ENCODE results near the gene CASP10.

CASP10 gene

GRCh38 chr2:201197781-201198180 is 14.8 kb downstream of the CASP10 start:
- H3K4me3 ChIP-seq (ENCODE audit: low read depth, low read length), result no peak overlapping the region
- no peaks in the 10 kb centered on the region for H3K79me2 ChIP-seq
- H3K4me1 ChIP-seq, result no peaks in the 10 kb centered on the region
- no peak overlapping the region for H3K4me2 ChIP-seq (ENCODE audit: low read length)
- no peak for TF ChIP-seq CTCF (IDR thresholded peaks at IDR 0.05)
- H3K36me3 ChIP-seq (ENCODE audit: control insufficient read depth, insufficient read depth, low read length), result no peaks in the 10 kb centered on the region
- no peaks in the 10 kb centered on the region for H3K27me3 ChIP-seq (ENCODE audit: control insufficient read depth, insufficient read depth, low read length)
- no peak overlapping the region for H3K9ac ChIP-seq
- H3K27ac ChIP-seq, result no peak overlapping the region
- no peaks in the 10 kb centered on the region for H3K9me3 ChIP-seq (ENCODE audit: control insufficient read depth, low read length)
- no peak overlapping the region for H2AFZ ChIP-seq

GRCh38 chr2:201199847-201200246 is 16.9 kb downstream of the CASP10 start:
- Histone ChIP-seq H3K79me2 (no peaks in the 10 kb centered on the region), H3K4me3 (ENCODE audit: low read depth, low read length) (no peak overlapping the region), H3K4me2 (ENCODE audit: low read length) (no peak overlapping the region), H2AFZ (no peak overlapping the region), H3K9me3 (ENCODE audit: control insufficient read depth, low read length) (no peaks in the 10 kb centered on the region), H3K4me1 (no peaks in the 10 kb centered on the region), H3K9ac (no peak overlapping the region), H3K27ac (no peak overlapping the region), H3K27me3 (ENCODE audit: control insufficient read depth, insufficient read depth, low read length) (no peaks in the 10 kb centered on the region), H3K36me3 (ENCODE audit: control insufficient read depth, insufficient read depth, low read length) (no peaks in the 10 kb centered on the region)
- TF ChIP-seq CTCF (IDR thresholded peaks at IDR 0.05), result no peak

GRCh38 chr2:201200345-201200744 is 17.4 kb downstream of the CASP10 start:
- Histone ChIP-seq H3K27ac (no peak overlapping the region), H3K79me2 (no peaks in the 10 kb centered on the region), H3K9me3 (ENCODE audit: control insufficient read depth, low read length) (no peaks in the 10 kb centered on the region), H2AFZ (no peak overlapping the region), H3K27me3 (ENCODE audit: control insufficient read depth, insufficient read depth, low read length) (no peaks in the 10 kb centered on the region), H3K9ac (no peak overlapping the region), H3K4me3 (ENCODE audit: low read depth, low read length) (no peak overlapping the region), H3K36me3 (ENCODE audit: control insufficient read depth, insufficient read depth, low read length) (no peaks in the 10 kb centered on the region), H3K4me1 (no peaks in the 10 kb centered on the region), H3K4me2 (ENCODE audit: low read length) (no peak overlapping the region)
- no peak for TF ChIP-seq CTCF (IDR thresholded peaks at IDR 0.05)

- H3K9ac ChIP-seq, result no peak overlapping the region
- no peak overlapping the region for H2AFZ ChIP-seq
- H3K27me3 ChIP-seq (ENCODE audit: control insufficient read depth, insufficient read depth, low read length), result no peaks in the 10 kb centered on the region
- H3K4me3 ChIP-seq (ENCODE audit: low read depth, low read length), result no peak overlapping the region
- no peaks in the 10 kb centered on the region for H3K79me2 ChIP-seq
- no peak for TF ChIP-seq CTCF (IDR thresholded peaks at IDR 0.05)
- no peaks in the 10 kb centered on the region for H3K4me1 ChIP-seq
- H3K27ac ChIP-seq, result no peak overlapping the region
- H3K9me3 ChIP-seq (ENCODE audit: control insufficient read depth, low read length), result no peaks in the 10 kb centered on the region
- no peaks in the 10 kb centered on the region for H3K36me3 ChIP-seq (ENCODE audit: control insufficient read depth, insufficient read depth, low read length)
- H3K4me2 ChIP-seq (ENCODE audit: low read length), result no peak overlapping the region
Observed at GRCh38 chr2:201201371-201201770, 18.4 kb downstream of the CASP10 start.

- H3K4me1 ChIP-seq, result no peaks in the 10 kb centered on the region
- H3K4me2 ChIP-seq (ENCODE audit: low read length), result no peak overlapping the region
- no peaks in the 10 kb centered on the region for H3K79me2 ChIP-seq
- no peak for TF ChIP-seq CTCF (IDR thresholded peaks at IDR 0.05)
- no peak overlapping the region for H2AFZ ChIP-seq
- no peaks in the 10 kb centered on the region for H3K27me3 ChIP-seq (ENCODE audit: control insufficient read depth, insufficient read depth, low read length)
- H3K27ac ChIP-seq, result no peak overlapping the region
- no peaks in the 10 kb centered on the region for H3K9me3 ChIP-seq (ENCODE audit: control insufficient read depth, low read length)
- H3K36me3 ChIP-seq (ENCODE audit: control insufficient read depth, insufficient read depth, low read length), result no peaks in the 10 kb centered on the region
- H3K9ac ChIP-seq, result no peak overlapping the region
- H3K4me3 ChIP-seq (ENCODE audit: low read depth, low read length), result no peak overlapping the region
Observed at GRCh38 chr2:201203916-201204654, 21.1 kb downstream of the CASP10 start.
